Activated CD4-positive, alpha-beta T cell treated with anti-CD3 and anti-CD28 coated beads, Interleukin-2, Interleukin-4, amounts not matched to agents 100 ng/mL and 50 ng/mL, durations not matched to agents 16 hours and 8 hours (primary cell): Measurements from ENCODE around the gene RANBP17.

ENCODE experiments used
- DNase-seq: peaks from one replicate; pipeline ENCODE4 v3.0.0-alpha.2; 2020; ENCODE audit warnings: low spot score

Gene RANBP17

DNA sequence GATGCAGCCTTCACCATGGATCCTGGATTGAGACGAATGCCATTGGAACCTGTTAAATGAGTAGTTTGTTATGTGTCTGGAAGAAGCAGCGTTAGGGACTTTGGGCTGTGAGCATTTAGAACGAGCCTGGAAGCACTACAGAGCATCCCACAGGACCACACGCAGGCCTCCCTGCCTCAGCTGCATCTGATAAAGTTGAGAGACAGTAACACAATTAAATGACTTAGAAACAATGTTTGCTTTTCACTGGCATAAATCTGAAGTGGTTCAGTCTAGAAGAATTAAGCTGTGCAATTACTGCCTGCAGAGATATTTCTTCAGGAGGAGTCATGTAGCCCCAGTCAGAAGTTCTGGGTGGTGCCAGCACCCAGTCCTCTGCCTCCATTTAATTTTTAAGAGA, 437.4 kb downstream of the RANBP17 start:
- DNase-seq = no peak

GRCh38 chr5:171299851-171300250, 438.0 kb downstream of the RANBP17 start:
- no peak for DNase-seq

GRCh38 chr5:171300358-171300757, 438.5 kb downstream of the RANBP17 start:
- DNase-seq = no peak

DNA sequence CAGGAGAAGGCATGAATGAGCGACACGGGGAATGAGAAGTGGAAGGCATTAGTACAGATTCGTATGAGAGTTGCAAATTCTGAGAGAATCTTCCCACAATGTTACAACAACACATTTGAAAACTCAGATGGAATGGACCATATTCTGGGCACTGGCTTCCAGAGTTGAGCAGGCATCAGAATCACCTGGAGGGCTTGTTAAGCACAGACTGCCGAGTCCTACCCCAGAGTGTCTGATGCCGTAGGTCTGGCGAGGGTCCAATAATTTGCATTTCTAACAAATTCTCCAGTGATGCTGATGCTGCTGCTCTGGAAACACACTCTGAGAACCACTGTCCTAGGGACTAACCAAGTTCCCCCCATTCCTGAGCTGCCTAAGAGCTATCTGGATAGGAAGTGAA, 444.3 kb downstream of the RANBP17 start:
- no peak for DNase-seq

- no peak for DNase-seq
These were observed 445.2 kb downstream of the RANBP17 start for GRCh38 chr5:171306781-171307591.

GRCh38 chr5:171307789-171308452, 446.1 kb downstream of the RANBP17 start:
- no peak for DNase-seq

DNA sequence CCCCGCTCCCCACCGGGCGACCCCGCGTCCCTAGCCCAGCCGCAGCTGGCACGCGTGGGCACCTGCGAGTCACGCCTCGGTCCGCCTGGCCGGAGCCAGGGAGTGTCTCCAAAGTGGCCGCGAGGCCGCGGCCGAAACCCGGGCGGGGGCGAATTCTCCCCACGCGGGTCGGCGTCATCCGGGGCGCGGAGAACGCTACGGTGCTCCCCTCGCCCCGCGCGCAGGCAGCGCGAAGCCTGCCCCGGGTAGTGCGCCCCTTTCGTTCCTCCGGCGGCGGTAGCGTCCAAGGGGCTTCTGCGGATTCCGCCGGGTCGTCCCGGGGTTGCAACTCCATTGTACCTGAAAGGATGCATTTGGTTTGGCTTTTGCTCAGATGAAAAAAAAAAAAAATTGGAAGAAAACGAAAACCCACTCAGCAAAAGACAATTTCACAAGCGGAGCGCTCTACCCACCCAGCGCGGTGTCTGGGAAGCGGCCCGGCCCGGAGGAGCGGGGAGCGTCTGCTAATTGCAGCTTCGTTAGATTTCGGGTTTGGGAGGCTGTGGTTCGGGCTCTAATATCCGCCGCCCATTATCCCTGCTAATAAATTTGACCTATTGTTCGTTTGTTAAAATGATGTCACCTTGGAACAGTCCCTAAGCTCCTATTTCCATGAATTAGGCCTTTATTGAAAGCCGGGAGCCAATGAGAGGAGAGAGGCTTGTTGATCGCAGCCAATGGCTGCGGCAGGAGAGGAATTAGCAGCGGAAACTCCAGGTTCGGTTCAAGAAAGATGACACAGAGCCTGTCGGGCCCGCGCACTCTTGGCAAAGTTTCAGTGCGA, 446.8 kb downstream of the RANBP17 start, which contains the start of gene TLX3:
Gene TLX3 (plus strand): TSS at position 796 of the 823 bp plus-strand sequence. CDS start 118 bp downstream, outside the sequence.
- DNase-seq = no peak

- no peak for DNase-seq
These were observed 447.7 kb downstream of the RANBP17 start for GRCh38 chr5:171309276-171310211.

DNA sequence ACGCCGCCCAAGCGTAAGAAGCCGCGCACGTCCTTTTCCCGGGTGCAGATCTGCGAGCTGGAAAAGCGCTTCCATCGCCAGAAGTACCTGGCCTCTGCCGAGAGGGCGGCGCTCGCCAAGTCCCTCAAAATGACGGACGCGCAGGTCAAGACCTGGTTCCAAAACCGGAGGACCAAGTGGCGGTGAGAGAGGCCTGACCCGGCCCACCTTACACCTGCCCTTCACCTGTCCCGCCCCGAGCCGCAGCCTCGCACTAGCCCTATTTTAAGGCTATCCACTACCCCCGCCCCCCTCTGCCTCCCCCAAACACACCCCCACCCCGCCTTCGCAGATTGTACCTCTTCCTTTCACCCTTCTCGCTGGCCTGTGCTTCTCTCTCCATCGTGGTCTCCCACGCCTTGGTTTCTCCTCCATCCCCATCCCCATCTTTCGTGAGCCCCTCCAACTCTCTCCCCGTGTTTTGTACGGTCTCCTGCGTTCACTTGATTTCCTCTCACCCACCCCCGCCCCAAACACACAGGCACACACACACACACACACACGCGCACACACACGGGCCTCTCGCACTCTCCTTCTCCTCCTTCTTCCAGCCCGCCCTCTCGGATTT, 448.5 kb downstream of the RANBP17 start:
- DNase-seq = peak; percentile 41

DNA sequence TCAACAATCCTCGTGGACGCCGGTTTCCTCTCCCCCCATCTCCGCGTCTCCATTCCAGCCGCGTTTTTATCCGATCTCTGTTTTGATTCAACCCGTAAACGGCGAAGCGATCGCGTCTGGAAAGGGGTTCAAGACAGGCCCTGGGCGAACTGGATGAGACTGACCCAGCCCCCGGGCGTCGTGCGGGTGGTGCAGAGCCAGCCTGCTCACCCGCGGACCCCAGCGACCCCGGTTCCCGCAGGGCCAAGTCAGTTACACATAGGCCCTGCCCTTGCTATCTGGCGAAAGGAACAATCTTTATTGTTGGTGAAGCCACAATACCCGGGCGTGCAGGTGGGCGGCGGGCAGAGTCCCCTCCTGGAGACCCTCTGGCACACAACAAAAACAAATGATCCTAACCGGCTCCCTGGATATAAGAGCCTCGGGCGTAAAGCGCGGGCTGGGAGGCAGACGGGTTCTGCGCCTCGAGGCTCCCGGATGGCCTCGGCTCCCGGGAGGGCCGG, 449.1 kb downstream of the RANBP17 start:
- no peak for DNase-seq

- DNase-seq = no peak
These were observed 449.7 kb downstream of the RANBP17 start for GRCh38 chr5:171311322-171312077.

- no peak for DNase-seq
These were observed 450.5 kb downstream of the RANBP17 start for GRCh38 chr5:171312129-171312974.

DNA sequence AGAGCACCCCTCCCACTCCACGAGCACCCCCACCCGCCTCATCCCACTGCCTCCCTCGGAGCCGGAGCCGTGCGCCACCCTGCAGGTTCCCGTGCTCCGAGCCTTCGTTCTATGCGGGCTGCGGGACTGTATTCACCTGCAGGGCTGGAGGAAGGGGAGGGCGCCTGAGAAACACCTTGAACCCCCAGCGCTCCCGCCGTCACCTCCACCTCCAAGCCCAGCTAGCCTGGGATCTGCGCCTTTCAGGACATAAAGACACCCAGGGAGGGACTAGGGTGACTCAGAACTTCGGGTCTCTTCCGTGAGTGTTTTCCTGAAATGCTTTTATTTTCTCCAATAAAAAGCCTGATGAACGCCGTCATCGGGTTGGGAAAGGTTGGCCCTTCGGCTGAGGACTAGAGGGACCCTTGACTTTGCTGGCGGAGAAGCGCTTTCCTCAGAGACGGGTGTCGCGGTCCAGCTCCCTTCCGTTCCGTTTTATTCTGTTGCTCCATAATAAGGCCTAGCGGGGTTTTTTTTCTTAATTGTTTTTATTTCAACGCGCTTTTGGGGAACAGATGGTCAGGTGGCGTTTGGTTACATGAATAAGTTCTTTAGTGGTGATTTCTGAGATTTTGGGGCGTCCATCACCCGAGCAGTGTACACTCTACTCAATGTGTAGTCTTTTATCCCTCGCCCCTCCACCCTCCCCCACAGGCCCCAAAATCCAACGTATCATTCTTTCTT, 451.8 kb downstream of the RANBP17 start:
- DNase-seq = no peak

DNA sequence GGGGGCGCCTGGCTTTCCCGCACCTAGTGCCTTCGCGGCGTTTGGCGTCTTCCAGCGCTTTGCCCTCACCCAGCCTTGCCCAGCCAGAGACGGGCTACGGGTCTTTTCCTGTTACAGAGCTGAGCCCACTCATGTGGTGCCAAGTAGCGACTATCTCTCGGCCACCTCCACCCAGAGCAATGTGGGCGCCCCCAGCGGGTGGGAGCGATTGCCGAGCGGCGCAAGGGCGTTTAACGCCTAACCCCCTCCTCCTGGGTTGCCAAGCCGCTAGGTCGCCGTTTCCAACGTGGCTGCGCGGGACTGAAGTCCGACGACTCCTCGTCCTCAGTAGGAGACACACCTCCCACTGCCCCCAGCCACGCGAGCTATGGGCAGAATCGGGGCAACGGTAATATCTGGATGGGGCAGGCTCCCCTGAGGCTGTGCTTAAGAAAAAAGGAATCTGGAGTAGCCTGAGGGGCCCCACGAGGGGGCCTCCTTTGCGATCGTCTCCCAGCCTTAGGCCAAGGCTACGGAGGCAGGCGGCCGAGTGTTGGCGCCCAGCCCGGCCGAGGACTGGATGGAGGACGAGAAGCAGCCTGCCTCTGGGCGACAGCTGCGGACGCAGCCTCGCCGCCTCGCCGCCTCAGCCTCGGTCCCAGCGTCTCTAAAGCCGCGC, 453.0 kb downstream of the RANBP17 start:
- no peak for DNase-seq

DNA sequence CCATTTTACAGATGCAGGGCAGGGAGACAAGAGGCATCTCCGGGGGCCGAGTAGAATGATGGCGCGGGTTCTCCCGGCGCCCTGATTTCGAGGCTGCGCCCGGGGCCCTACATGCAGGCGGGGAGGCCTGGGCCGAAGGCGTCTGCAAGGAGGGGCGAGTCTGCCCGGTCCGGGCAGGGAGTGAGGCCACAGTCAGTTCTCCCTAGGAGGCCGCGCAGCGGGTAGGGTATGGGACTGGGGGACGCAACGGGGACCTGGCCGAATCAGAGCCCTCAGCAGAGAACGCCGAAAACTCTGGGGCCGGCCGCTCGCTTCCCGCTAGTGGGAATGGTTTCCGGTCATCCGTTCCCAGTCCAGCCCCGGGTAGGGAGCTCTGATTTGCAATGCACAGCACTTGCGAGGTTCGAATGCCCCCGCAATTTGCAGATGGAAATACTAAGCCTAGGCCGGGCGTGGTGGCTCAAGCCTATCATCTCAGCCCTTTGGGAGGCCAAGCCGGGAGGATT, 453.6 kb downstream of the RANBP17 start:
- DNase-seq = no peak

DNA sequence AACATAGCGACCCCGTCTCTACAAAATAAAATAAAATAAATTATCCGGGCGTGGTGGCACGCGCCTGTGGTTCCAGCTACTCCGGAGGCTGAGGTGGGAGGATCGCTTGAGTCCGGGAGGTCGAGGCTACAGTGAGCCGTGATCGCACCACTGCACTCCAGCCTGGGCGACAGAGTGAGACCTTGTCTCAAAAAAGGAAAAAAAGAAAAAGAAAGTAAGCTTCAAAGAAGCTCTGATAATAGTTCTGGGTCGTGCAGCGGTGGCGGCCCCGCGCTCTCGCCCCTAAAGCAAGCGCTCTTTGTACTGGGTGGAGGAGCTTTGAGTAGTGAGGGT, 454.1 kb downstream of the RANBP17 start:
- DNase-seq = no peak

DNA sequence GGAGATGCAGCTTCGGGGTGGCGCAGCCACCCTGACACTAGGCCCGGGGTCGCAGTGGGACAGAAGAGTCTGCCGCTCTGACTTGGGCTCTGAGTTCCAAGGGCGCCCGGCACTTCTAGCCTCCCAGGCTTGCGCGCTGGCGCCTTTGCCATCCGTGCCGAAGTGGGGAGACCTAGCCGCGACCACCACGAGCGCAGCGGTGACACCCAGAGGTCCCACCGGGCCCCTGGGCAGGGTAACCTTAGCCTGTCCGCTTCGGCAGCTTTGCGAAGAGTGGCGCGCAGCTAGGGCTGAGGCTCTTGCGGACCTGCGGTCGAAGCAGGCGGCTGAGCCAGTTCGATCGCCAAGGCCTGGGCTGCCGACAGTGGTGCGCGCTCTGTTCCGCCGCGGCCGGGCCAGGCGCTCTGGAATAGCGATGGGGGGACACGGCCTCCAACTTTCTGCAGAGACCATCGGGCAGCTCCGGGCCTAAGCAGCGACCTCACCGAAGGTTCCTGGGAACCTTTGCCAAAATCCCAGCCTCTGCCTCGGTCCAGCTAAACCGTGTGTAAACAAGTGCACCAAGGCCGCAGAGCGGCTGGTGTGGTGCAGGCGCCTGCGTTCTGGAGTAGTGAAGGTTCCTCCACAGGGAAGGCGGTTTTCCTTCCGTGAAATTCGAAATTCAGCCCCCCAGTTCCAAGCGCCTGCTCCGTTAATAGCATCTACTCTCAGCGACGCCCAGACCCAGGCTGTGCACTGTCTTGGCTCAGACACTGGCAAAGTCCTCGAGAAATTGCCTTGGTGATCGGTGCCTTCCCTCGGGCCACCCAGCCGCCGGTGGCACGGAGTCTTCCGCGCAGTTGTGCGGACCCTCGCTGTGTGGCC, 454.7 kb downstream of the RANBP17 start:
- no peak for DNase-seq
